M059J (cell line): ENCODE measurements around the gene EXO1. TPM values are rescaled to one million over a fixed set of nuclear protein-coding genes. Genes with fewer than 3 reads are reported as not detected.
"Not testable (repeated sequence)": the region's sequence is repeated elsewhere in the genome, so short reads cannot be mapped to it uniquely, and the experiment has no call there.

ENCODE experiments used
- DNase-seq: peaks from one replicate; pipeline ENCODE4 v3.0.0-alpha.2; 2012; ENCODE audit warnings: low read depth
- total RNA-seq: library from RNA; depleted of rRNA; stranded (reverse); fragments of >200 nt; shearing (Covaris generic); gene quantifications from 2 replicates; pipeline ENCODE4 v1.2.3, GENCODE V29; 2014; rRNA removed

EXO1 gene
- 25.0 and 36.8 TPM in 2 replicates for total RNA-seq

DNA sequence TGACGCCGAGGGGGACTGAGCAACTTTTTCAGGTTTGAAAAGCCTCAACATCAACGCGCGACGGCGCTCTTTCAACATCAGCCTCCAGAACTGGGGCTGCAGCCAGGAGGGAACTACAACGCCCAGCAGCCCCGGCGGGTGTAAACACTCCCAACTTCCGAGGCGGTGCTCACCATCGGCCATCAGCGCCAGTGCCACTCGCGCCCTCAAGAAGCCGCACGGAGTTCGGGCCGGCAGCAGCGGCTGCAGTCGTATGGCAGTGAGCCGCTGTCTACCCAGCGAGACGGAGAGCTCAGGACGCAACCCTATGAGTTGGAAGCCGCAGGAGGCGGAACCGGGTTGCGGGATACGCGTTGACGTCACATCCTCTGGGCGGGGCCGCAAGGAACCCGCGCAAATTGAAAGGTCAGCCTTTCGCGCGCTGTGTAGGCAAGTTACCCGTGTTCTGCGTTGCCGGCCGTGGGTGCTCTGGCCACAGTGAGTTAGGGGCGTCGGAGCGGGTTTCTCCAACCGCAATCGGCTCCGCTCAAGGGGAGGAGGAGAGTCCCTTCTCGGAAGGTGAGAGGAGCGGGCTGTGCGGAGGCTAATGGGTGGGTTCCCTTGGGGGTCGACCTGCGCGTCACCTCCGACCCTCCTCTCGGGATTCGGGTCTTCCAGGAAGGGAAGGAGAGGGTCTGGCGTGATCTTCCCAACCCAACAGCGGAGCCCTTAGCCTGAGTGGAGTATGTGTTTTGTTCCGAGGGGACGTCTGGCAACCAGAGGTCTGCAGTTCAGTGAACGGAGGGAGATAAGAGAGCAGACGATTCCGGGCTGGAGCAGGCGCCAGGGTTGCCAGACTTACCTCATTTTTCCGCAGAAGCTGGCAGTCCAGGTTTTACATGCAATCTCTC is at the start of gene EXO1:
Gene EXO1, plus strand, starts transcription at position 409 of the 890 bp plus-strand sequence. CDS start 2,222 bp downstream, outside the sequence.
- DNase-seq, result peak; percentile 94

GRCh38 chr1:241799416-241799815 is 48.6 kb upstream of the EXO1 start:
- DNase-seq, result no peak

DNA sequence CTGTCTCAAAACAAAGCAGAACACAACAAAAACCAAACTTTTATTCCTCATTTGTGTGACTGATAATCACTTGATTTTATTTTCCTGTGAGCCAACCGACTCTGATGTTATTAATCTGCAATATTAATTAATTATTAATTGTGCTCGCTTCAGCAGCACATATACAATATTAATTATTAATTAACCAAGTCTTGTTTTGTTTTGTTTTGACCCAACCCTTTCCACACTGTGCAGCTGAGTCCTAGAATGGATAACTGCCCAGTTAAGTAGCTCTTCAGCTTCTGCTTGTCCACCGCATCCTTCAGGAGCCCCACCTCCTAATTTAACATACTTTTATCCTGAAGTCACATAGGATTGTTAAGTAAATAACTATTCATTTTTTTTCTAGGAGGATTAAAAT is 47.4 kb upstream of the EXO1 start:
- DNase-seq, result no peak

- DNase-seq, result no peak
These were observed 45.1 kb upstream of the EXO1 start for GRCh38 chr1:241802863-241803262.

- DNase-seq, result not testable (repeated sequence)
These were observed 43.3 kb upstream of the EXO1 start for GRCh38 chr1:241804706-241805105.

DNA sequence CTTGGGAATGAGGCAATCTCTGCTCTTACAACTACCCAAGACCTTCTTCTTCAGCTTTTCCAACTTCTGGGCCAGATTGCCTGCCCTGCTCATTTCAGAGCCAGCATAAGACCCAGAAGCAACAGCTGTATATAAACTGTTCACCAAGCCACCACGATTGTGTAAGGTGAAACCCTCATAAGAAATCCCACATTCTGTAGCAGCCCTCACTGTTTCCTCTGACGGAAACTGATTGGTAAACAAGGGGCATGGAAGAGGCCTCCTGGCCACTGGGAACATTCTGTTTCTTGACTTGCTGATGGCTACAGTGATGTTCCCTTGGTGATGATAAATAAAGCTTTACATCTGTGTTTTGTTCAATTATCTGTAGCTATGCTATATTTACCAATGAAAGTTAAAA is 39.7 kb upstream of the EXO1 start:
- no peak for DNase-seq

DNA sequence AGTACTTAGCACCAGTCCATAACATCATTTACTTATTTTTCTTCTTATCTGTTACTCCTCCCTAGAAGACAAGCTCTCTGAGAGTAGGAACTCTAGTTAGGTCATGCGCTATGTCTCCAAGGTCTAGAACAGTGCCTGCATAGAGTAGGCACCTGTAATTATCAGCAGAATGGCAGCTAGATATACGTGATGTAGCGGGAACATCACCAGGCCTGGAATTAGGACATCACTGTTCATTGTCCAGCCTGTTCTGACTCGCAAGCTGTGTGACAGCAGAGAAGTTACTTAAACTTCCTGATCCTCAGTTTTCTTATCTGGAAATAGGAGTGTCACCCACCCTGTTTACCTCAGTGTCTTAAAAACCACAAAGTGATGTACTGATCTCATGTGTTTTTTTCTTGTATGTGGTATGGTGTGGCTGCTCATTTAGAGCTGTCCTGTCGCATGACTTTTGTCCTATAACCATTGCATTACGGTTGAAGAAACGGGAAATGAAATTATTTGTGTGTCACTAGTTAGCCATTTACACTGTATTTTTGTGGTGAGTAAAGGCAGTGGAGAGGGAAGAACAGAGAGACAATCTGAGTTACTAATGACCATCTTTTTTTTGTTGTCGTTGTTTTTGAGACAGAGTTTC is 37.1 kb upstream of the EXO1 start:
- no peak for DNase-seq

- DNase-seq, result no peak
These were observed 34.2 kb upstream of the EXO1 start for GRCh38 chr1:241813768-241814320.

GRCh38 chr1:241816008-241816407 is 32.0 kb upstream of the EXO1 start:
- DNase-seq, result no peak

- peak; percentile 87 for DNase-seq
These were observed 30.6 kb upstream of the EXO1 start for GRCh38 chr1:241817331-241817792.

DNA sequence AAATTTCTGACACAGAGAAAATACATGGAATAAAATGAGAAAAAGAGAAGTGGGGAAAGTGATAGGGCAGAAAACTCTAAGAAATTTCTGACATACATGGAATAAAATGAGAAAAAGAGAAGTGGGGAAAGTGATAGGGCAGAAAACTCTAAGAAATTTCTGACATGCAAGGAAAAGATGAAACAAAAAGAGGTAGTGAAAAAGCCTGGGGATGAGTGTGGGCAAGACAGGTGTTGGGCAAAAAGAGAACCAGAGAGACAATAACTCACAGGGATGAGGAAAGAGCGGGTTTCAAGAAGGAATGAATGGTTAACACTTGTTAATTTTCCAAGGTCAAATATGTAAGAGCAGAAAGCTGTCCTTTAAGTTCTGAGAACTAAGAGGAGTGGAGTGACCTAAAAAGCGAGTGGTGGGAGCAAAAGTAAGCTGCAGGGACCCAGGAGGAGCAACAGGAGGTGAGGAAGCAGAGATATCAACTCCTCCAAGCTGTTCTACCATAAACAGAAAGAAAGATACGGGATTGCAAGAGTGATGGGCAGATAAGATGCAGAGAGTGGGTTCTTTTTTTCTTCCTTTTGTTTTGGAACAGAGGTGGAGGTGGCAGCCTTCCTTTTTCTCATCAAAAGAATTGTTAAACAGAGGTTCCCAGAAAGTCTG is 29.9 kb upstream of the EXO1 start:
- DNase-seq, result no peak

GRCh38 chr1:241819340-241819866 is 28.6 kb upstream of the EXO1 start:
- DNase-seq, result no peak

DNA sequence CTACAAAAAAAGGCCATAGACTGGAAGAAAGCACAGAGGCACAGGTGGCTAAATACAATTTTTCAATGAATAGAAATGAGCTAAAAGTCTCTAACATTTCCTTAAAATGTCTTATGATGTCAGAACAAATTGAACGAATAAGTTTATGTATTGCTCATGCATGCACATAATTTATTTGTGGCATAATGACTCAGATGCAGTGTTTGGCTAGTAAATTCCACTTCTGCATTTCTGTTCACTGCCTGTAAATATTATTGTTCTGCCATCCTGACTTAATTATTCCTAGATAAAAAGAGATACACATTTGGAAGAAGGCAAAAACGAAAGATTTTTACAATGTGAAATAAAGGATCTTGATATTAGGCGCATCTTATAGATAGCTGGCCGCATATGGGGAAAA is 26.6 kb upstream of the EXO1 start:
- DNase-seq, result peak; percentile 79

DNA sequence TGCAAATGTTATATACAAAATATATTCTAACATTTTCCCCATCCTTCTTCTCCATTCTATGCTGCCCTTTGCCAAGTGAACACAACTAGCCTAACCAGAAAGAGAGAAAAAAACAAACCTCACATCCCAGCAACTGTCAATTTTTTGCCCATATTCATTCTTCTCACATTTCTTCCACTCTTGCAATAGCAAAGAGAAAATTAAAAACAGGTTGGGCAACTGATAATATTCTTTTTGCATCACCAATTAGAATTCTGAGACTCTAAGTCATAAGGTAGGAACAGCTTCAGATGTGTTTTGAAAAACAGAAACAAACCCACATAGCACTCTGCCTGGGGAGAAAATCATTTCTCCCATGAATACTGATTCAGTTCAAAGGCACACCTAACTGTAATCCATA is 25.2 kb upstream of the EXO1 start:
- no peak for DNase-seq

GRCh38 chr1:241823925-241824324 is 24.1 kb upstream of the EXO1 start:
- no peak for DNase-seq

DNA sequence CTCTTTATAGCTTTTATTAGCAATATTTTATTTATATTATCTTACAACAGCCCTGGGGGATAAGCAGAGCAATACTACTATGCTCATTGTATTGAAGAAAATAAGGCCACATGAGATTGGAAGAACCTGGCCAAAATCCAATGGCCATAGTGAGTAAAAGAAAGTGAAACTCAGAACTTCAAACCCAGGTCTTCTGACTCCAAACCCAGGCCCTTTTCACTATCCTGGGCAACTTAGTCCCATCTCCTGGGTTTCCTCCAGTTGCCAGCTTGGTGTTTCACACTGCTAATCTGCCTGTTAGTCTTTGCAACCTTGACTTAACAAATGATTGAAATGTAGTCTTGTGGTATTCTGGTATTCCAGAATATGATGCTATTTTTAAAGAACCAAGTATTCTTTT is 22.4 kb upstream of the EXO1 start:
- peak; percentile 68 for DNase-seq

DNA sequence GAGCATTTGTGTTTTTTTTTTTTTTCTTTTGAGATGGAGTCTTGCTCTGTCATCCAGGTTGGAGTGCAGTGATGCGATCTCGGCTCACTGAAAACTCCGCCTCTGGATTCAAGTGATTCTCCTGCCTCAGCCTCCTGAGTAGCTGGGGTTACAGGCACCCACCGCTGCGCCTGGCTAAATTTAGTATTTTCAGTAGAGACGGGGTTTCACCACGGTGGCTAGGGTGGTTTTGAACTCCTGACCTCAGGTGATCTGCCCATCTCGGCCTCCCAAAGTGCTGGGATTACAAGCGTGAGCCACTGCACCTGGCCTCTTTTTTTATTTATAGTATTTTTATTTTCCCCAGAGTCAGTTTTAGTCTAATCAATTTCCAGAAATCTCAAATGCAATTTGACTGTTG is 21.4 kb upstream of the EXO1 start:
- not testable (repeated sequence) for DNase-seq

DNA sequence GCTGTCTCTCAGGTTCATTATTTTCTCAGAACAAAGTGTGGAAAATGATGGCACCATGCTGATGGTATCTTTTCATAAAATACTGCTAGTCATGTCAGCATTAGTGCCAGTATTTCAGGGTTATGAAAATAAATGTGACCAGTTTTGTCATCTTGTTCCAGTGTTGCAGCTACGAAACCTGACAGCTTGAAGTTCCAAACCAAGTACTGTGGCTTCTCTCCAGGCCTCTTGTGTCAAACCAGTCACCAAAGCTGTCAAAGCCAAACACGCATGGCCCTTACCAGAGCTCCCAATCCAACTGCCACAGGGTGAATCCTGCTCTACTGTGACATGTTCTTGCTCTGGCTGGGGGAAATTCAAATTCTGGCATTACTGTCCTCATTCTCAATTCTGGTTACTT is 20.7 kb upstream of the EXO1 start:
- DNase-seq, result no peak

GRCh38 chr1:241828463-241829021 is 19.5 kb upstream of the EXO1 start:
- peak; percentile 62 for DNase-seq

- DNase-seq, result no peak
These were observed 18.5 kb upstream of the EXO1 start for GRCh38 chr1:241829468-241829867.

DNA sequence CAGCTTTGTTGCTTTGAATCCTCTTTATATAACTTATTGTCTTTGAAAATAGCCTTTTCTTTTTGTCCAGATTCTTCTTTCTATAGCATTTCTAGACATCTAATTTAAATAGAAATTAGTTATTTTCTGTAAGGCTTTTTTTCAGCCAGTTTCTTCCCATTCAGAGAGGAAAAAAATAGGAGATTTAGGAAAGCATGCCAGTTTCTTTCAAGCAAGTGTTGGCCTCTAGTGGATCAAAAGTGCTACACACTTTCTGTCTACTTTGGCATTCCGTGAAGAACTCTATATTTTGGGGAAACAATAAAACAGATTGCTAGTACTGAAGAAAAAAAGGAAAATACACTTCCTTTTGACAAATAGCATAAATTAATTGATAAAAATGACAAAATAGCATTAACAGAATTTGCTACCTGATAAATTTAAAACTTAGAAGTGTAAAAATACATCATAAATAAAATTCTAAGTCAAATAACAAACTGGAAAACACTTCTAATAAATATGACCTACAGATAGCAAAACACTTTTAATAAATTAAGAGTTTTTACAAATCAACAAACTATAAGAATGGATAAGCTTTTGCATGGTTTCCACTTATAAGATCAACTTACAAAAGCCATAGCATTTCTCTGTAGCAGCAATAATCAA is 13.1 kb upstream of the EXO1 start:
- peak; percentile 60 for DNase-seq
